HG03521 (cell line): Measurements from ENCODE around the gene CLCF1.
"Not testable (repeated sequence)": the region's sequence is repeated elsewhere in the genome, so short reads cannot be mapped to it uniquely, and the experiment has no call there.

Experiments
- ATAC-seq: cut with Tn5 transposase; IDR thresholded peaks from one replicate; pipeline ENCODE4 v1.9.1; 2021; ENCODE audit warnings: mild to moderate bottlenecking, moderate library complexity; ENCODE audit not compliant: unreplicated experiment

Gene CLCF1

GRCh38 chr11:67409261-67409666, 35.9 kb upstream of the CLCF1 start:
- ATAC-seq: peak; percentile 46

- ATAC-seq: no peak
Observed at GRCh38 chr11:67408437-67409200, 35.2 kb upstream of the CLCF1 start.

GRCh38 chr11:67407688-67408163, 34.3 kb upstream of the CLCF1 start:
- ATAC-seq: no peak

- no peak for ATAC-seq
Observed at GRCh38 chr11:67406969-67407687, 33.7 kb upstream of the CLCF1 start.

GRCh38 chr11:67406420-67406968, 33.1 kb upstream of the CLCF1 start:
- no peak for ATAC-seq

- ATAC-seq: no peak
Observed at GRCh38 chr11:67405688-67406339, 32.4 kb upstream of the CLCF1 start.

GRCh38 chr11:67405196-67405567, 31.8 kb upstream of the CLCF1 start:
- ATAC-seq: no peak

- no peak for ATAC-seq
Observed at GRCh38 chr11:67404515-67405195, 31.3 kb upstream of the CLCF1 start.

- ATAC-seq: not testable (repeated sequence)
Observed at GRCh38 chr11:67403085-67403484, 29.7 kb upstream of the CLCF1 start.

- ATAC-seq: not testable (repeated sequence)
Observed at GRCh38 chr11:67402192-67402839, 28.9 kb upstream of the CLCF1 start.

GRCh38 chr11:67401495-67402191, 28.2 kb upstream of the CLCF1 start, which contains the start of gene PPP1CA:
Gene PPP1CA, minus strand, starts transcription at chr11:67401858. Its CDS starts 76 bp downstream, at chr11:67401782.
- peak; percentile 74 for ATAC-seq

GRCh38 chr11:67400942-67401494, 27.6 kb upstream of the CLCF1 start:
- ATAC-seq: no peak

- ATAC-seq: no peak
Observed at GRCh38 chr11:67400251-67400941, 27.0 kb upstream of the CLCF1 start.

GRCh38 chr11:67398661-67399563, 25.5 kb upstream of the CLCF1 start:
- ATAC-seq: no peak

GRCh38 chr11:67397986-67398660, 24.7 kb upstream of the CLCF1 start:
- no peak for ATAC-seq

- no peak for ATAC-seq
Observed at GRCh38 chr11:67397536-67397935, 24.1 kb upstream of the CLCF1 start.
